C4-2B (cell line): ENCODE results near the gene TPP1.

Source experiments
- ZFX ChIP-seq: fragments of 450-650 bp; IDR thresholded peaks from 2 replicates; pipeline ENCODE4 v1.6.1; 2017
- TF ChIP-seq, protein P1 (sequence below): fragments of 450-650 bp; conservative IDR thresholded peaks from 2 replicates; pipeline ENCODE4 v1.5.1; 2017; ENCODE audit warnings: mild to moderate bottlenecking

GRCh38 chr11:6579681-6580080 lies 39.5 kb downstream of the TPP1 start:
- TF ChIP-seq, protein P1, sequence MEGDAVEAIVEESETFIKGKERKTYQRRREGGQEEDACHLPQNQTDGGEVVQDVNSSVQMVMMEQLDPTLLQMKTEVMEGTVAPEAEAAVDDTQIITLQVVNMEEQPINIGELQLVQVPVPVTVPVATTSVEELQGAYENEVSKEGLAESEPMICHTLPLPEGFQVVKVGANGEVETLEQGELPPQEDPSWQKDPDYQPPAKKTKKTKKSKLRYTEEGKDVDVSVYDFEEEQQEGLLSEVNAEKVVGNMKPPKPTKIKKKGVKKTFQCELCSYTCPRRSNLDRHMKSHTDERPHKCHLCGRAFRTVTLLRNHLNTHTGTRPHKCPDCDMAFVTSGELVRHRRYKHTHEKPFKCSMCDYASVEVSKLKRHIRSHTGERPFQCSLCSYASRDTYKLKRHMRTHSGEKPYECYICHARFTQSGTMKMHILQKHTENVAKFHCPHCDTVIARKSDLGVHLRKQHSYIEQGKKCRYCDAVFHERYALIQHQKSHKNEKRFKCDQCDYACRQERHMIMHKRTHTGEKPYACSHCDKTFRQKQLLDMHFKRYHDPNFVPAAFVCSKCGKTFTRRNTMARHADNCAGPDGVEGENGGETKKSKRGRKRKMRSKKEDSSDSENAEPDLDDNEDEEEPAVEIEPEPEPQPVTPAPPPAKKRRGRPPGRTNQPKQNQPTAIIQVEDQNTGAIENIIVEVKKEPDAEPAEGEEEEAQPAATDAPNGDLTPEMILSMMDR, result no peak
- TF ChIP-seq ZFX, result no peak
